Esophagus (tissue), 2 donors: ENCODE results near the gene SALL1. TPM values are rescaled to one million over a fixed set of nuclear protein-coding genes. Genes with fewer than 3 reads are reported as not detected.

Experiments used
- H3K27ac ChIP-seq, 2 donors: one replicate each; pipeline ENCODE4 v1.5.1; 2013; ENCODE audit warnings: low read depth in 2 of 2, mild to moderate bottlenecking in 2 of 2, inconsistent platforms in 1 of 2, low read length in 1 of 2, moderate library complexity in 1 of 2
- H3K27me3 ChIP-seq, 2 donors: one replicate each; pipeline ENCODE4 v1.6.1; 2013; ENCODE audit warnings: low read length in 2 of 2, control low read depth in 1 of 2, mild to moderate bottlenecking in 1 of 2; ENCODE audit not compliant: insufficient read depth in 2 of 2, control insufficient read depth in 1 of 2
- H3K36me3 ChIP-seq, 2 donors: one replicate each; pipeline ENCODE4 v1.6.1; 2013; ENCODE audit warnings: low read length in 1 of 2; ENCODE audit not compliant: control insufficient read depth in 2 of 2, insufficient read depth in 2 of 2
- H3K4me1 ChIP-seq, 2 donors: one replicate each; pipeline ENCODE4 v1.6.1; 2013; ENCODE audit warnings: low read length in 1 of 2; ENCODE audit not compliant: control insufficient read depth in 2 of 2, insufficient read depth in 2 of 2
- H3K4me3 ChIP-seq, 2 donors: one replicate each; pipeline ENCODE4 v1.5.1; 2013; ENCODE audit warnings: low read length in 2 of 2, mild to moderate bottlenecking in 2 of 2, low read depth in 1 of 2, moderate library complexity in 1 of 2
- H3K9me3 ChIP-seq, 2 donors: one replicate each; pipeline ENCODE4 v1.6.1; 2013; ENCODE audit warnings: mild to moderate bottlenecking in 2 of 2, low read depth in 1 of 2, low read length in 1 of 2, moderate library complexity in 1 of 2; ENCODE audit not compliant: control insufficient read depth in 2 of 2, insufficient read depth in 1 of 2
- WGBS, 2 donors: extraction: QIAGEN DNeasy Blood & Tissue Kit; methylation state at CpG; one replicate each; pipeline ENCODE4 v1.1.7; 2013; 5-methylcytosine and 5-hydroxymethylcytosine counted together
- polyA plus RNA-seq, 2 donors: library from polyadenylated mRNA; stranded (reverse); fragments of 200-250 nt; gene quantifications; one replicate each; pipeline ENCODE4 v1.2.3, GENCODE V29; 2013
- donor health status: healthy with polysubstance abuse.
- donor health status: Bipolar disorder and iron deficiency.

The SALL1 gene
- polyA plus RNA-seq, 2 donors: 0.02 TPM

- H3K4me1 ChIP-seq: peaks cover 8 to 20% of the 10 kb centered on the region in 2 donors
- peaks cover 17 to 42% of the 10 kb centered on the region in 2 donors for H3K27me3 ChIP-seq
- no peaks in the 10 kb centered on the region for H3K36me3 ChIP-seq
- peak overlapping the region; percentile 4 to 29 for H3K4me3 ChIP-seq
- no peak overlapping the region for H3K27ac ChIP-seq
- WGBS, 2 donors: 6 to 7% methylated on average over 47 to 60 of the region's 60 CpGs
- H3K9me3 ChIP-seq: peaks cover 0 to 7% of the 10 kb centered on the region in 2 donors
Observed at GRCh38 chr16:51152691-51153576, 1.9 kb upstream of the SALL1 start.

DNA sequence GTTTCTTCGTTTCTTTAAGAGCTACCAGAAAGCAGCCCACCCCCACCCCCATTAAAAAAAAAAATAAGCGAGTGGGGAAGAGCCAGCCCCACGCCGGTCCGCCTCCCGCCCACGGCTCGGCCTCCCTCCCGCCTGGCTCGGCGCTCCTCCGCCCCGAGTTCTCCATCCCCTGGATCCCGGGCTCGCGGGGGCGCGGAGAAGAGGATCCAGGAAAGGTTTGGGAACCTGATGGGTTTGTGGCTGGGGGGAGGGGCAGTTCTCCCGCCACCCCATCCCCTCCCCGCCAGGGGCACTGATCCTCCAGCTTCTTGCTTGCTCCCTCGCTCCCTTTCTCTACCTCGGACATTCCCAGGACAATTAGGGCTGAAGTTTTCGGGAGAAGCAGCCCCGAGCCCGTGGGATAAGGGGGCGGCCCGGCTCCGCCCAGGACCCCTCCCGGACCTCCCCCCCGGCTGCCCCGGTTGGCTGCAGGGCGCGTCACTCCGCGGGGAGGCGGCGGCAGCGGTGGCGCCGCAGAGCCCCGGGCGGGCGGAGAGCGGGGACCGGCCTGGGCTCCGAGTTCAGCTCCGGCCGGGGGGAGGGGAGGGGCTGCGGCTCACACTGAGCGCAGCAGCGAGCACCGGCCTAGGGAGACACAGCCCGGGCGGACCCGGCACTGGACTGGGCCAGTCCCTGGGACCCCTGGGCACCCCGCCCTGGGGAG lies 1.0 kb upstream of the SALL1 start:
- H3K4me3 ChIP-seq: peak overlapping the region in 1 of 2 donors; percentile 29
- H3K27ac ChIP-seq: peak overlapping the region in 1 of 2 donors; percentile 23
- no peaks in the 10 kb centered on the region for H3K36me3 ChIP-seq
- peaks cover 0 to 7% of the 10 kb centered on the region in 2 donors for H3K9me3 ChIP-seq
- WGBS, 2 donors: 2 to 3% methylated on average over 40 to 56 of the region's 56 CpGs
- peaks cover 17 to 42% of the 10 kb centered on the region in 2 donors for H3K27me3 ChIP-seq
- peaks cover 8 to 20% of the 10 kb centered on the region in 2 donors for H3K4me1 ChIP-seq

DNA sequence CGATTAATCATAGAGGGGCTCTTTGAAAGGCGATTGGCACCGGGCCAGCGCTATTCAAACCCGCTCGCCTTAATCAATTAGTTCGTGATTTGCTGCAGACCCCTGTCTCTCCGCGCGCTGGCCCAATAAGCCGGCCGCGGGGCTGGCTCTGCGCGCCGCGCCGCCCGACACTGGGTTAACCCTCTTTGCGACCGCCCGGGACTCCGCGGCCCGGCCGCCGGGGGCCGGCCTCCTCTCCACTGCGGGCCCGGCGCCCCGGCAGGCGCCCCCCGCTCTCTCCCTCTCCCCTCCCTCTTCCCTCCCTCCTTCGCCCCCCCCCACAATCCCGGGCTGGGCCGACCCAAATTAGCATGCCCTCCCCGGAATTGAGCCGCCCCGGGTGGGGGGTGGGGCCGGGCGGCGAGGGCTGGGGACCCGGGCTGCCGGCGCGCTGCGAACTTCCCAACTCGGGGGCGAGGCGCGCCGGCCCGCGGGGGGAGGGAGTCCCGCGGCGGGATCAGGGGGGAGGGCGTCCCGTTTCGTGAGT lies 428 bp upstream of the SALL1 start:
- 2 to 3% methylated on average over 50 to 61 of the region's 61 CpGs for WGBS, 2 donors
- no peaks in the 10 kb centered on the region for H3K36me3 ChIP-seq
- peaks cover 17 to 42% of the 10 kb centered on the region in 2 donors for H3K27me3 ChIP-seq
- peak overlapping the region in 1 of 2 donors; percentile 23 for H3K27ac ChIP-seq
- H3K9me3 ChIP-seq: peaks cover 0 to 7% of the 10 kb centered on the region in 2 donors
- H3K4me3 ChIP-seq: peak overlapping the region in 1 of 2 donors; percentile 29
- H3K4me1 ChIP-seq: peaks cover 8 to 20% of the 10 kb centered on the region in 2 donors

DNA sequence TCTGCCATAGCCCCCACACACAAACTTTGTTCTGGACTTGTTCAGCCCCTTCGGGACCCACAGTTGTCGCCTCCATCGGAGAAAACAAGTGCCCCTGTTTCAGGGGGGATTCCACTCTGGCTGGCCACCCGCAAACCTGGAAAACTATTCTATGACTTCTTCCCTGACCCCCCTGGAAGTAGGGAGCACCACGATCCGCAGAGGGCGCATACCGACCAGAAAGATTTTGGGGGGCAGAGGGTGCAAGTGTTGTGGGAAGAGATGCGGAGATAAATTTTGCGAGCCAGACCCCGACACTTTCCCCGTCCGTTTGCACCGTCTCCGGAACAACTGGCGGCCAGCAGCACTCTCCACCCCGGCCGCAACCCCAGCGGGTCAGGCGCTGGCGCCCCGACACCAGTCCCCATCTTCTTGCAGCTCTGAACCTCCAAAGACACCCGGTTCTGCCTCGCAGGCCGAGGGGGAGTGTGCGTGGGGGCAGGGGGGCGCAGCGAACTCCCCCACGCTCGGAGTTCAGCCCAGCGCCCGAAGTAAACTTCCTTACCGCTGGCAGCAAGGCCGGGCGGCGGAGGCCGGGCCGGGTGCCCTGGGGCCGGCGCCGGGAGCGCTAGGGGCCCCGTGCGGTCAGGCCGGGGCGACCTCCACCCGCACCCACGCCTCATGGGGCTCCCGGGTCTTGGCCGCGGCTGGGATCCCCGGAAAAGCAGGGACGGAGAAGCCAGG lies 744 bp downstream of the SALL1 start:
- Histone ChIP-seq H3K4me3 (peak overlapping the region; percentile 13 to 29), H3K4me1 (peaks cover 8 to 20% of the 10 kb centered on the region in 2 donors), H3K27ac (no peak overlapping the region), H3K36me3 (no peaks in the 10 kb centered on the region), H3K27me3 (peaks cover 15 to 42% of the 10 kb centered on the region in 2 donors), H3K9me3 (peaks cover 0 to 7% of the 10 kb centered on the region in 2 donors)
- whole genome bisulfite sequencing, 2 donors: 5 to 7% methylated on average over 53 of the region's 53 CpGs

DNA sequence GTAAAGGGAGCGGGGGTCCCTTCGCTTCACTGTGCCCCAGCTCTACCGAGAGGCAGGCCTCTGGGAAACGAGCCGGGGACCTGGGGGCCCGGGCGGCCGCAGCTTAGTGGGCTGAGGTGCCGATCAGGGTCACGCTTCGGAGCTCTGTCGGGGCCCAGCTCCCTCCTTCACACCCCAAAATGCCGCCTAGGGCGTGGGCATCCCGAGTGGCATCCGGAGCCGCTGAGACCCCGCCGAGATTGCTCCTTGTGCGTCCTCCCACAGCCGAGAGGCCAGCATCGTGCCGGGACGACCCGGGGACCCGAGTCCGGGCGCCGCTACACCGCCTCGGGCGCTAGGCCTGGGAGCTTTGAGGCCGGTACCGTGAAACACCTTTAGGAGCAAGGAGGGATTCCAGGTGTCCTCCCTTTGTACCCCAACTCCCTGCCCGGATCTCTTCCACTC lies 1.3 kb downstream of the SALL1 start:
- Histone ChIP-seq H3K36me3 (no peaks in the 10 kb centered on the region), H3K4me1 (peaks cover 8 to 16% of the 10 kb centered on the region in 2 donors), H3K4me3 (no peak overlapping the region), H3K27me3 (peaks cover 10 to 44% of the 10 kb centered on the region in 2 donors), H3K9me3 (peaks cover 0 to 7% of the 10 kb centered on the region in 2 donors), H3K27ac (no peak overlapping the region)
- 17 to 26% methylated on average over 35 of the region's 35 CpGs for WGBS, 2 donors

- H3K9me3 ChIP-seq: peaks cover 0 to 3% of the 10 kb centered on the region in 2 donors
- peaks cover 6 to 39% of the 10 kb centered on the region in 2 donors for H3K27me3 ChIP-seq
- H3K27ac ChIP-seq: no peak overlapping the region
- 56 to 69% methylated on average over 16 of the region's 16 CpGs for WGBS, 2 donors
- peaks cover 8 to 16% of the 10 kb centered on the region in 2 donors for H3K4me1 ChIP-seq
- no peaks in the 10 kb centered on the region for H3K36me3 ChIP-seq
- no peak overlapping the region for H3K4me3 ChIP-seq
Observed at GRCh38 chr16:51149251-51149661, 1.8 kb downstream of the SALL1 start.

GRCh38 chr16:51148678-51149228 lies 2.3 kb downstream of the SALL1 start:
- Histone ChIP-seq H3K36me3 (no peaks in the 10 kb centered on the region), H3K9me3 (peaks cover 0 to 3% of the 10 kb centered on the region in 2 donors), H3K27me3 (peaks cover 4 to 38% of the 10 kb centered on the region in 2 donors), H3K4me1 (peaks cover 8 to 16% of the 10 kb centered on the region in 2 donors), H3K27ac (no peak overlapping the region), H3K4me3 (no peak overlapping the region)
- 54% methylated on average over 2 of the region's 2 CpGs for WGBS, 2 donors

- Histone ChIP-seq H3K9me3 (no peaks in the 10 kb centered on the region), H3K4me3 (no peak overlapping the region)
- WGBS, 2 donors: 75% methylated on average over 3 of the region's 3 CpGs
Observed at GRCh38 chr16:51147776-51148677, 3.0 kb downstream of the SALL1 start.

More at GRCh38 chr16:51147776-51148677, 3.0 kb downstream of the SALL1 start:
- peaks cover 0 to 31% of the 10 kb centered on the region in 2 donors for H3K27me3 ChIP-seq
- no peak overlapping the region for H3K27ac ChIP-seq
- H3K36me3 ChIP-seq: no peaks in the 10 kb centered on the region
- peaks cover 8 to 16% of the 10 kb centered on the region in 2 donors for H3K4me1 ChIP-seq
